ENCODE measurements around the gene NLRP3. TPM values are rescaled to one million over a fixed set of nuclear protein-coding genes. Genes with fewer than 3 reads are reported as not detected.
A peak's percentile ranks its signal among the peaks of the same experiment; 100 is the strongest.

The NLRP3 gene
- total and polyA plus RNA-seq, 2 donors (not counting 1 experiment from before 2014, with no cell fraction given): 1.4 to 1.7 TPM

- POLR2A ChIA-PET: no interaction called here
- no peak overlapping the region for H3K4me3 ChIP-seq (ENCODE audit: control extremely low read depth in 1 of 5, extremely low read depth in 1 of 5, insufficient read depth in 1 of 5, low read depth in 2 of 5, low read length in 4 of 5)
- 97% methylated on average over 3 of the region's 3 CpGs for WGBS (ENCODE audit: insufficient coverage)
- intact Hi-C loops (cut with micrococcal nuclease): no loop called here
- ATAC-seq (ENCODE audit: low read depth) (no peak), DNase-seq (no peak)
- no peak overlapping the region for H2AFZ ChIP-seq (ENCODE audit: insufficient read depth, low read depth, low read length, poor library complexity, severe bottlenecking)
- H3K79me2 ChIP-seq (ENCODE audit: control insufficient read depth, insufficient read depth, low read length): no peaks in the 10 kb centered on the region
- no peaks in the 10 kb centered on the region for H3K27me3 Mint-ChIP-seq
- H3K4me2 ChIP-seq (replicated peaks; ENCODE audit: low read depth, low read length, poor library complexity, severe bottlenecking): no peak overlapping the region
- no peak overlapping the region for H3K27ac ChIP-seq (ENCODE audit: low read length in 2 of 2)
- no peak overlapping the region for H3K4me3 Mint-ChIP-seq
- CTCF ChIA-PET: interaction anchor here (1.2 to 8.3 kb wide), 3 partner anchors 41 to 63 kb away, joined by 3 to 55 read pairs (median 4); no protein-coding TSS in a partner anchor
- H3K27ac Mint-ChIP-seq: no peak overlapping the region
- no peaks in the 10 kb centered on the region for H3K36me3 ChIP-seq (replicated peaks in 1 of 2; ENCODE audit: control extremely low read depth in 1 of 2, control insufficient read depth in 1 of 2, extremely low read depth in 1 of 2, insufficient read depth in 2 of 2, low read length in 1 of 2)
- H3K9me3 Mint-ChIP-seq (ENCODE audit: insufficient read depth): no peaks in the 10 kb centered on the region
- TF ChIP-seq CTCF (IDR thresholded peaks at IDR 0.05): no peak
- H4K20me1 ChIP-seq (ENCODE audit: control insufficient read depth, insufficient read depth, low read length, poor library complexity, severe bottlenecking): no peaks in the 10 kb centered on the region
- H3K9ac ChIP-seq (ENCODE audit: low read length): no peak overlapping the region
- H3K9me3 ChIP-seq (ENCODE audit: control extremely low read depth in 1 of 3, control insufficient read depth in 2 of 3, insufficient read depth in 1 of 3, low read length in 2 of 3): peaks cover 0 to 3% (median 1%) of the 10 kb centered on the region in 3 donors
- no peaks in the 10 kb centered on the region for H3K27me3 ChIP-seq (replicated peaks in 1 of 4; ENCODE audit: control extremely low read depth in 1 of 4, control insufficient read depth in 3 of 4, insufficient read depth in 4 of 4, low read length in 3 of 4)
- H3K4me1 Mint-ChIP-seq: peaks cover 48% of the 10 kb centered on the region
- H3K4me1 ChIP-seq (ENCODE audit: control insufficient read depth in 2 of 2, insufficient read depth in 2 of 2, low read length in 2 of 2): peaks cover 32 to 41% of the 10 kb centered on the region in 2 donors
Measured at GRCh38 chr1:247435759-247436147, 19.8 kb downstream of the NLRP3 start.

GRCh38 chr1:247437551-247438505 is 21.9 kb downstream of the NLRP3 start:
- Mint-ChIP-seq H3K27ac (peak overlapping the region; percentile 64), H3K4me1 (peaks cover 55% of the 10 kb centered on the region), H3K9me3 (ENCODE audit: insufficient read depth) (no peaks in the 10 kb centered on the region), H3K4me3 (peak overlapping the region; percentile 2), H3K27me3 (no peaks in the 10 kb centered on the region)
- H3K27me3 ChIP-seq (replicated peaks in 1 of 4; ENCODE audit: control extremely low read depth in 1 of 4, control insufficient read depth in 3 of 4, insufficient read depth in 4 of 4, low read length in 3 of 4): no peaks in the 10 kb centered on the region
- no peaks in the 10 kb centered on the region for H4K20me1 ChIP-seq (ENCODE audit: control insufficient read depth, insufficient read depth, low read length, poor library complexity, severe bottlenecking)
- no peak overlapping the region for H3K9ac ChIP-seq (ENCODE audit: low read length)
- no peak overlapping the region for H3K4me3 ChIP-seq (ENCODE audit: control extremely low read depth in 1 of 5, extremely low read depth in 1 of 5, insufficient read depth in 1 of 5, low read depth in 2 of 5, low read length in 4 of 5)
- POLR2A ChIA-PET: interaction anchor here (0.7 to 1.2 kb wide), 2 partner anchors 9 to 39 kb away, joined by 3 to 5 read pairs; no protein-coding TSS in a partner anchor
- no peaks in the 10 kb centered on the region for H3K36me3 ChIP-seq (replicated peaks in 1 of 2; ENCODE audit: control extremely low read depth in 1 of 2, control insufficient read depth in 1 of 2, extremely low read depth in 1 of 2, insufficient read depth in 2 of 2, low read length in 1 of 2)
- WGBS (ENCODE audit: insufficient coverage): 88% methylated on average over 11 of the region's 17 CpGs
- no peak overlapping the region for H2AFZ ChIP-seq (ENCODE audit: insufficient read depth, low read depth, low read length, poor library complexity, severe bottlenecking)
- ATAC-seq (ENCODE audit: low read depth) (no peak), DNase-seq (no peak)
- no peak overlapping the region for H3K4me2 ChIP-seq (replicated peaks; ENCODE audit: low read depth, low read length, poor library complexity, severe bottlenecking)
- peaks cover 0 to 3% (median 1%) of the 10 kb centered on the region in 3 donors for H3K9me3 ChIP-seq (ENCODE audit: control extremely low read depth in 1 of 3, control insufficient read depth in 2 of 3, insufficient read depth in 1 of 3, low read length in 2 of 3)
- no peak overlapping the region for H3K27ac ChIP-seq (ENCODE audit: low read length in 2 of 2)
- TF ChIP-seq CTCF (IDR thresholded peaks at IDR 0.05): no peak
- TF ChIP-seq EZH2 (IDR thresholded peaks at IDR 0.05; ENCODE audit: borderline replicate concordance, insufficient read depth, low read depth, low read length, poor library complexity, severe bottlenecking): no peak
- peaks cover 39 to 46% of the 10 kb centered on the region in 2 donors for H3K4me1 ChIP-seq (ENCODE audit: control insufficient read depth in 2 of 2, insufficient read depth in 2 of 2, low read length in 2 of 2)
- intact Hi-C loops (cut with micrococcal nuclease): no loop called here
- CTCF ChIA-PET: interaction anchor here (1.1 to 8.3 kb wide), 5 partner anchors 38 to 50 kb away, joined by 3 to 55 read pairs (median 4); no protein-coding TSS in a partner anchor
- H3K79me2 ChIP-seq (ENCODE audit: control insufficient read depth, insufficient read depth, low read length): no peaks in the 10 kb centered on the region
